ENCODE data around the gene FILIP1. TPM values are rescaled to one million over a fixed set of nuclear protein-coding genes. Genes with fewer than 3 reads are reported as not detected.

FILIP1 gene
- total and polyA plus RNA-seq, 10 of the 15 experiments (the other 5 are each of a cell fraction or from before 2014, with no cell fraction given), result 0.23 to 2.0 (median 0.44) TPM

DNA sequence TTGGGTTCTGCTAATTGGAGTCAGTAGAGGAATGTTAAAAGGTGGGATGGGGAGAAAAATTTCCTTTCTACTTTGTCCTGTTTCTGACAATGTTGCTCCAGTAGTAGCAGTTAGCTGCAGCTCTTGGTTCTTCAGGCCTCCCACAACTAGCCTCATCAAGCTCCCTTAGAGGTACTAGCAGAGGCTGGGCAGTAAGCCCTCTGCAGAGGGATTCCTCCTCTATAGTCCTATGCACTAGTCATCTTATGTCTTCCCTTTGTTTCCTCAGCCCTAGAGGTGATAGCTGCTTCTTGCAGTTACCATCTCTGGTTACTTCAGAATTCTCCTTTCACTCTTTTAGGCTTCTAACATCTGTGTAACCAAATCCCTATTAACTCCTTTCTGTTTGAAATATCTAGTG is 99.8 kb downstream of the FILIP1 start:
- no TSS peak for BruUV-seq (replicated peaks)
- no peak overlapping the region for H2AFZ ChIP-seq (ENCODE audit: control insufficient read depth, low read depth, low read length)
- no peak overlapping the region for H3K4me3 ChIP-seq
- H3K36me3 ChIP-seq (ENCODE audit: control insufficient read depth in 2 of 2, insufficient read depth in 2 of 2, low read length in 1 of 2), result no peaks in the 10 kb centered on the region
- no peak overlapping the region for H3K9ac ChIP-seq (ENCODE audit: control insufficient read depth, insufficient read depth, low read length)
- ChIA-PET POLR2A (no interaction called here), SMC1A (ENCODE audit: uncharacterized antibody, unreplicated experiment) (interaction anchor here (1.4 kb wide), 1 partner anchor 8 kb away, joined by 5 read pairs; no protein-coding TSS in a partner anchor), RAD21 (ENCODE audit: unreplicated experiment) (no interaction called here), CTCF (no interaction called here)
- no peaks in the 10 kb centered on the region for H3K79me2 ChIP-seq (ENCODE audit: control insufficient read depth, insufficient read depth, low read length)
- TF ChIP-seq YBX1 (IDR thresholded peaks at IDR 0.05), result no peak
- TF ChIP-seq TBL1XR1 (IDR thresholded peaks at IDR 0.05; ENCODE audit: low read depth, low read length), result no peak
- TF ChIP-seq MYC (IDR thresholded peaks at IDR 0.05; ENCODE audit: insufficient read depth, insufficient read length, insufficient replicate concordance, low read length, severe bottlenecking), result no peak
- no peak for TF ChIP-seq SMARCA5 (IDR thresholded peaks at IDR 0.05)
- TF ChIP-seq EZH2 (IDR thresholded peaks at IDR 0.05; ENCODE audit: borderline replicate concordance, control insufficient read depth, low read depth, low read length), result no peak
- no peaks in the 10 kb centered on the region; the same call in 2 of the 3 replicates for H3K9me3 ChIP-seq (replicated peaks; ENCODE audit: control insufficient read depth, insufficient read depth, low read length)
- ATAC-seq (no peak), DNase-seq (ENCODE audit: low read depth, low spot score) (no peak), FAIRE-seq (no peak)
- no peak overlapping the region for H3K27ac ChIP-seq (ENCODE audit: control insufficient read depth, insufficient read depth)
- H4K20me1 ChIP-seq (ENCODE audit: control insufficient read depth, insufficient read depth), result no peaks in the 10 kb centered on the region
- H3K4me2 ChIP-seq (ENCODE audit: control insufficient read depth, insufficient read depth), result no peak overlapping the region
- intact Hi-C loops (cut with micrococcal nuclease; ENCODE audit: unreplicated experiment), result no loop called here
- no peaks in the 10 kb centered on the region for H3K4me1 ChIP-seq (ENCODE audit: control insufficient read depth, insufficient read depth, low read length)
- H3K27me3 ChIP-seq (replicated peaks in 1 of 2; ENCODE audit: control insufficient read depth in 2 of 2, insufficient read depth in 2 of 2, low read length in 1 of 2), result no peaks in the 10 kb centered on the region
- in situ Hi-C loops (cut with MboI), result no loop called here

DNA sequence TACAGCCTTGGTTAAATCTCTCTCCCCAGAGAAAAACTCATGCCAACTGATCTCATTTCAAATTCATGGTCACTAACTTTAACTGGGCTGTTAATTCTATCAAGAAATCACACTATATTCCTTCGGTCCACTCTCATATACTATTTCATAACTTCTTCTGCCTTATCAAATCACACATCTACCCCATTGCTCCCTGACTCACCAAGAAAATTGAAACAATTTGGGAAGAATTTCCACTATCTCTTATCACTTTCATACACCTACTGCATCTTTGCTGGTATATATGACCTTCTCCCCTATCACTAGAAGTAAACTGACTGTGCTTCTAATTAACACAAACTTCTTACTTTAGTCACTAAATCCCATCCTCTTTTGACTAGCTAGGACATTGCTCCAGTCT is 102.3 kb downstream of the FILIP1 start:
- intact Hi-C loops (cut with micrococcal nuclease; ENCODE audit: unreplicated experiment), result no loop called here

More for the DNA sequence above, 102.3 kb downstream of the FILIP1 start:
- POLR2A ChIA-PET, result no interaction called here
- H3K9ac ChIP-seq (ENCODE audit: control insufficient read depth, insufficient read depth, low read length), result no peak overlapping the region
- no peaks in the 10 kb centered on the region; the same call in 2 of the 3 replicates for H3K9me3 ChIP-seq (replicated peaks; ENCODE audit: control insufficient read depth, insufficient read depth, low read length)
- no peak for DNase-seq (ENCODE audit: low read depth, low spot score)
- 24% methylated on average over 1 of the region's 1 CpG for WGBS (ENCODE audit: insufficient coverage, insufficient replicate concordance, low lambda C conversion rate, missing lambda C conversion rate)
- H3K4me3 ChIP-seq, result no peak overlapping the region
- no TSS peak for BruUV-seq (replicated peaks)
- ATAC-seq, result no peak
- H3K36me3 ChIP-seq (ENCODE audit: control insufficient read depth in 2 of 2, insufficient read depth in 2 of 2, low read length in 1 of 2), result no peaks in the 10 kb centered on the region
- RAD21 ChIA-PET (ENCODE audit: unreplicated experiment), result no interaction called here
- no peaks in the 10 kb centered on the region for H3K27me3 ChIP-seq (replicated peaks in 1 of 2; ENCODE audit: control insufficient read depth in 2 of 2, insufficient read depth in 2 of 2, low read length in 1 of 2)
- FAIRE-seq, result no peak
- TF ChIP-seq MEF2A (IDR thresholded peaks at IDR 0.05; ENCODE audit: insufficient read depth, low read depth, low read length), result no peak
- no peak for TF ChIP-seq ETV6 (conservative IDR thresholded peaks at IDR 0.05 in 1 of 2, IDR thresholded peaks at IDR 0.05 in 1 of 2; ENCODE audit: borderline replicate concordance in 1 of 2, low read depth in 1 of 2)
- SMC1A ChIA-PET (ENCODE audit: uncharacterized antibody, unreplicated experiment), result interaction anchor here (1.7 kb wide), 1 partner anchor 22 kb away, joined by 4 read pairs; no protein-coding TSS in a partner anchor
- no peaks in the 10 kb centered on the region for H4K20me1 ChIP-seq (ENCODE audit: control insufficient read depth, insufficient read depth)
- H3K27ac ChIP-seq (ENCODE audit: control insufficient read depth, insufficient read depth), result no peak overlapping the region
- CTCF ChIA-PET, result interaction anchor here (1.2 to 1.6 kb wide), 2 partner anchors 9 to 130 kb away, joined by 4 read pairs; no protein-coding TSS in a partner anchor
- in situ Hi-C loops (cut with MboI), result no loop called here
- no peaks in the 10 kb centered on the region for H3K4me1 ChIP-seq (ENCODE audit: control insufficient read depth, insufficient read depth, low read length)
- no peak overlapping the region for H2AFZ ChIP-seq (ENCODE audit: control insufficient read depth, low read depth, low read length)
- H3K79me2 ChIP-seq (ENCODE audit: control insufficient read depth, insufficient read depth, low read length), result no peaks in the 10 kb centered on the region
- no peak overlapping the region for H3K4me2 ChIP-seq (ENCODE audit: control insufficient read depth, insufficient read depth)

Data from GM12878 (cell line).